T-cell (primary cell): ENCODE data around the gene SLC35G2. TPM values are rescaled to one million over a fixed set of nuclear protein-coding genes. Genes with fewer than 3 reads are reported as not detected.
"Not testable (repeated sequence)": the region's sequence is repeated elsewhere in the genome, so short reads cannot be mapped to it uniquely, and the experiment has no call there.

Experiments used
- ATAC-seq, 4 experiments: fragments of 200-7000 bp in 3 of 4; fragments of 150-1000 bp in 1 of 4; cut with Tn5 transposase; replicated peaks in 1 of 4; 1 replicate in 3 of 4; 2 replicates in 1 of 4; pipeline ENCODE4 v1.10.0; 2021; ENCODE audit warnings: moderate library complexity in 3 of 4, mild to moderate bottlenecking in 2 of 4, moderate number of reproducible peaks in 1 of 4
- CTCF ChIA-PET, 2 donors: fragments of 300-600 bp; sonication (Branson Sonifier 250); formaldehyde crosslinking; loops; one replicate each; lab custom pipeline; 2022; ENCODE audit warnings: antibody characterized with exemption in 2 of 2; lab: Charles Lee
- POLR2A ChIA-PET, 2 donors: fragments of 300-600 bp; sonication (Branson Sonifier 250); formaldehyde crosslinking; loops; one replicate each; lab custom pipeline; 2022; ENCODE audit warnings: antibody characterized with exemption in 2 of 2; lab: Charles Lee
- DNase-seq, 35 experiments: peaks; one replicate each; pipeline versions ENCODE4 v3.0.0 to v3.0.0-alpha.2; 2013 to 2023
- H3K27ac ChIP-seq: one replicate; pipeline ENCODE4 v1.5.1; 2013; ENCODE audit warnings: low read length
- H3K27me3 ChIP-seq, 2 experiments: replicated peaks in 1 of 2; 1 replicate in 1 of 2; 2 replicates in 1 of 2; pipeline versions ENCODE4 v1.6.1 to v1.7.0; 2013; ENCODE audit warnings: low read length in 1 of 2, mixed read lengths in 1 of 2; ENCODE audit not compliant: control insufficient read depth in 2 of 2, insufficient read depth in 2 of 2; ENCODE audit errors: extremely low read depth in 1 of 2
- H3K36me3 ChIP-seq, 2 donors: 1 replicate in 1 of 2; 2 replicates in 1 of 2; pipeline versions ENCODE4 v1.6.1 to v1.7.0; 2013; ENCODE audit warnings: low read length in 1 of 2; ENCODE audit not compliant: control insufficient read depth in 2 of 2, insufficient read depth in 1 of 2; ENCODE audit errors: extremely low read depth in 1 of 2
- H3K4me1 ChIP-seq, 2 experiments: 1 replicate in 1 of 2; 2 replicates in 1 of 2; pipeline versions ENCODE4 v1.6.1 to v1.7.0; 2013; ENCODE audit warnings: low read length in 2 of 2, mixed read lengths in 1 of 2; ENCODE audit not compliant: insufficient read depth in 2 of 2, control insufficient read depth in 1 of 2; ENCODE audit errors: extremely low read depth in 1 of 2
- H3K4me3 ChIP-seq, 2 donors: 1 replicate in 1 of 2; 2 replicates in 1 of 2; pipeline versions ENCODE4 v1.5.1 to v1.7.0; 2013; ENCODE audit warnings: mild to moderate bottlenecking in 2 of 2, low read length in 1 of 2, moderate library complexity in 1 of 2; ENCODE audit not compliant: control insufficient read depth in 1 of 2; ENCODE audit errors: extremely low read depth in 1 of 2
- H3K9me3 ChIP-seq: 2 replicates; pipeline ENCODE4 v1.7.0; 2013
- H3K27ac Mint-ChIP-seq, 2 donors: one replicate each; pipeline ENCODE4 v1.8.0; 2020 to 2021; ENCODE audit warnings: mild to moderate bottlenecking in 2 of 2, mixed read lengths in 2 of 2
- H3K27me3 Mint-ChIP-seq, 2 donors: one replicate each; pipeline ENCODE4 v1.8.0; 2021 to 2022; ENCODE audit warnings: mixed read lengths in 2 of 2
- H3K36me3 Mint-ChIP-seq: one replicate; pipeline ENCODE4 v1.8.0; 2021; ENCODE audit warnings: mixed read lengths
- H3K4me1 Mint-ChIP-seq, 3 donors: one replicate each; pipeline ENCODE4 v1.8.0; 2020 to 2022; ENCODE audit warnings: mixed read lengths in 3 of 3, mild to moderate bottlenecking in 1 of 3
- H3K4me3 Mint-ChIP-seq, 3 donors: one replicate each; pipeline ENCODE4 v1.8.0; 2020 to 2022; ENCODE audit warnings: mild to moderate bottlenecking in 3 of 3, mixed read lengths in 3 of 3, moderate library complexity in 3 of 3
- H3K9me3 Mint-ChIP-seq, 3 donors: one replicate each; pipeline ENCODE4 v1.8.0; 2020 to 2022; ENCODE audit warnings: mixed read lengths in 3 of 3
- WGBS: methylation state at CpG from one replicate; pipeline ENCODE4 v1.1.5; 2013; ENCODE audit warnings: missing lambda C conversion rate; ENCODE audit not compliant: insufficient coverage; 5-methylcytosine and 5-hydroxymethylcytosine counted together
- total RNA-seq, 35 experiments: library from RNA in 6 of 35; stranded (reverse) in 6 of 35; fragments of 120-200 nt in 1 of 35; gene quantifications; one replicate each; pipeline versions ENCODE4 v1.2.1 to v1.2.4 and lab custom pipeline; 2013 to 2026

Gene SLC35G2
- total RNA-seq, 5 donors from 2014 or later (not counting 1 experiment from before 2014, with no cell fraction given) = 0.16 to 1.2 (median 0.29) TPM; not detected in 1

GRCh38 chr3:136902530-136902929 is 83.6 kb downstream of the SLC35G2 start:
- Mint-ChIP-seq H3K9me3 (peaks cover 7 to 15% (median 11%) of the 10 kb centered on the region in 3 donors), H3K36me3 (peaks cover 38% of the 10 kb centered on the region), H3K27ac (peak overlapping the region in 1 of 2 donors; percentile 66), H3K4me1 (peaks cover 70 to 80% (median 75%) of the 10 kb centered on the region in 3 donors)
- H3K27ac ChIP-seq, H3K27me3 ChIP-seq, H3K4me3 Mint-ChIP-seq, H3K9me3 ChIP-seq, H3K36me3 ChIP-seq, H3K27me3 Mint-ChIP-seq, ATAC-seq, POLR2A ChIA-PET, DNase-seq, H3K4me3 ChIP-seq: not testable (repeated sequence)
- peaks cover 8 to 31% of the 10 kb centered on the region in 2 experiments for H3K4me1 ChIP-seq
- WGBS = no CpG with 5 or more reads among the region's 1 CpG
- CTCF ChIA-PET = interaction anchor here in 1 of 2 donors (1.0 kb wide), 1 partner anchor 111 kb away, joined by 3 read pairs; no protein-coding TSS in a partner anchor

- Mint-ChIP-seq H3K4me3 (peak overlapping the region in 1 of 3 donors; percentile 27), H3K27me3 (no peaks in the 10 kb centered on the region), H3K9me3 (peaks cover 7 to 15% (median 11%) of the 10 kb centered on the region in 3 donors), H3K4me1 (peaks cover 73 to 83% (median 77%) of the 10 kb centered on the region in 3 donors), H3K36me3 (peaks cover 35% of the 10 kb centered on the region), H3K27ac (peak overlapping the region in 1 of 2 donors; percentile 12)
- no peak overlapping the region for H3K4me3 ChIP-seq
- peaks cover 10 to 25% of the 10 kb centered on the region in 2 experiments for H3K4me1 ChIP-seq
- H3K9me3 ChIP-seq = peaks cover 6% of the 10 kb centered on the region
- POLR2A ChIA-PET = no interaction called here
- CTCF ChIA-PET = no interaction called here
- H3K27ac ChIP-seq = no peak overlapping the region
- ATAC-seq (no peak), DNase-seq (no peak)
- no CpG with 5 or more reads among the region's 1 CpG for WGBS
- H3K27me3 ChIP-seq = no peaks in the 10 kb centered on the region
- peaks cover 0 to 5% of the 10 kb centered on the region in 2 donors for H3K36me3 ChIP-seq
These were observed 85.0 kb downstream of the SLC35G2 start for GRCh38 chr3:136903899-136904298.

GRCh38 chr3:136904746-136905145 is 85.8 kb downstream of the SLC35G2 start:
- no peaks in the 10 kb centered on the region for H3K27me3 Mint-ChIP-seq
- peaks cover 15 to 23% of the 10 kb centered on the region in 2 experiments for H3K4me1 ChIP-seq
- no peak overlapping the region for H3K27ac Mint-ChIP-seq
- no peak for DNase-seq
- no peak overlapping the region for H3K4me3 ChIP-seq
- H3K9me3 Mint-ChIP-seq = peaks cover 7 to 15% (median 11%) of the 10 kb centered on the region in 3 donors
- no peak overlapping the region for H3K4me3 Mint-ChIP-seq
- H3K9me3 ChIP-seq = peaks cover 6% of the 10 kb centered on the region
- WGBS = 100% methylated on average over 2 of the region's 4 CpGs
- ChIA-PET CTCF (interaction anchor here in 1 of 2 donors (0.7 kb wide), 1 partner anchor 90 kb away, joined by 5 read pairs; no protein-coding TSS in a partner anchor), POLR2A (no interaction called here)
- H3K36me3 ChIP-seq = peaks cover 0 to 5% of the 10 kb centered on the region in 2 donors
- peaks cover 30% of the 10 kb centered on the region for H3K36me3 Mint-ChIP-seq
- no peak overlapping the region for H3K27ac ChIP-seq
- H3K4me1 Mint-ChIP-seq = peaks cover 74 to 83% (median 78%) of the 10 kb centered on the region in 3 donors
- no peak for ATAC-seq
- no peaks in the 10 kb centered on the region for H3K27me3 ChIP-seq

Other genes starting within 250 kb of the SLC35G2 start
- 10 to 100 TPM; 38.9 to 52.5 (median 42.7) TPM for gene STAG1, start 66.7 kb upstream of the SLC35G2 start, total RNA-seq
- 10 to 100 TPM; 46.9 to 65.3 (median 50.9) TPM for gene NCK1, start 43.1 kb downstream of the SLC35G2 start, total RNA-seq
- 1 to 10 TPM; 1.8 to 3.8 (median 2.2) TPM for gene IL20RB, start 138.9 kb downstream of the SLC35G2 start, total RNA-seq